ENCODE data around the gene PALB2. TPM values are rescaled to one million over a fixed set of nuclear protein-coding genes. Genes with fewer than 3 reads are reported as not detected.
A peak's percentile ranks its signal among the peaks of the same experiment; 100 is the strongest.

The PALB2 gene
- total and polyA plus RNA-seq, 2 of the 13 experiments (the other 11 are each of a cell fraction or from before 2014, with no cell fraction given): 12.1 to 40.9 TPM

DNA sequence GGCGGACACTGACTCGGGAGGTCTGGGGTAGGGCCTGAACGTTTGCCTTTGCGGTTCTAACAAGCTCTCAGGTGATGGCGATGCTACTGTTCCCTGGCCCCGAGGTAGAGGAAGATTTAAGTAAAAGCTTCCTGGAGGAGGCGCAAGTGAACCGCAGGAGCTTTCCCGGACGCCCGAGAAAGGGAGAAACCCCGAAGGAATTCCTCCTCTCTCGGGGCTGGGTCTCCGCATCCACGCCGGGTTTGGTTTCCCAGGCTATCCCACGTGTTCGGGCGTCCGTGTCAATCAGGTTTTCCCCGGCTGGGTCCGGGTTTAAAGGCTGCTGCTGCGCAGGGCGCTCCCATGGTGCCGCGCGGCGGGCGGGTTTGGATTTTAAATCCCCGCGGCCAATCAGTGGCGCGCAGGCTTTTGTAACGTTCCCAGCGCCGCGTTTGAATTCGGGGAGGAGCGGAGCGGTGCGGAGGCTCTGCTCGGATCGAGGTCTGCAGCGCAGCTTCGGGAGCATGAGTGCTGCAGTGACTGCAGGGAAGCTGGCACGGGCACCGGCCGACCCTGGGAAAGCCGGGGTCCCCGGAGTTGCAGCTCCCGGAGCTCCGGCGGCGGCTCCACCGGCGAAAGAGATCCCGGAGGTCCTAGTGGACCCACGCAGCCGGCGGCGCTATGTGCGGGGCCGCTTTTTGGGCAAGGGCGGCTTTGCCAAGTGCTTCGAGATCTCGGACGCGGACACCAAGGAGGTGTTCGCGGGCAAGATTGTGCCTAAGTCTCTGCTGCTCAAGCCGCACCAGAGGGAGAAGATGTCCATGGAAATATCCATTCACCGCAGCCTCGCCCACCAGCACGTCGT is 37.5 kb upstream of the PALB2 start, which contains the start of gene PLK1 (continued):
- peak; percentile 88 for TF ChIP-seq ZNF224 (CRISPR knock-in tag; IDR thresholded peaks at IDR 0.05)
- TF ChIP-seq, protein P1, sequence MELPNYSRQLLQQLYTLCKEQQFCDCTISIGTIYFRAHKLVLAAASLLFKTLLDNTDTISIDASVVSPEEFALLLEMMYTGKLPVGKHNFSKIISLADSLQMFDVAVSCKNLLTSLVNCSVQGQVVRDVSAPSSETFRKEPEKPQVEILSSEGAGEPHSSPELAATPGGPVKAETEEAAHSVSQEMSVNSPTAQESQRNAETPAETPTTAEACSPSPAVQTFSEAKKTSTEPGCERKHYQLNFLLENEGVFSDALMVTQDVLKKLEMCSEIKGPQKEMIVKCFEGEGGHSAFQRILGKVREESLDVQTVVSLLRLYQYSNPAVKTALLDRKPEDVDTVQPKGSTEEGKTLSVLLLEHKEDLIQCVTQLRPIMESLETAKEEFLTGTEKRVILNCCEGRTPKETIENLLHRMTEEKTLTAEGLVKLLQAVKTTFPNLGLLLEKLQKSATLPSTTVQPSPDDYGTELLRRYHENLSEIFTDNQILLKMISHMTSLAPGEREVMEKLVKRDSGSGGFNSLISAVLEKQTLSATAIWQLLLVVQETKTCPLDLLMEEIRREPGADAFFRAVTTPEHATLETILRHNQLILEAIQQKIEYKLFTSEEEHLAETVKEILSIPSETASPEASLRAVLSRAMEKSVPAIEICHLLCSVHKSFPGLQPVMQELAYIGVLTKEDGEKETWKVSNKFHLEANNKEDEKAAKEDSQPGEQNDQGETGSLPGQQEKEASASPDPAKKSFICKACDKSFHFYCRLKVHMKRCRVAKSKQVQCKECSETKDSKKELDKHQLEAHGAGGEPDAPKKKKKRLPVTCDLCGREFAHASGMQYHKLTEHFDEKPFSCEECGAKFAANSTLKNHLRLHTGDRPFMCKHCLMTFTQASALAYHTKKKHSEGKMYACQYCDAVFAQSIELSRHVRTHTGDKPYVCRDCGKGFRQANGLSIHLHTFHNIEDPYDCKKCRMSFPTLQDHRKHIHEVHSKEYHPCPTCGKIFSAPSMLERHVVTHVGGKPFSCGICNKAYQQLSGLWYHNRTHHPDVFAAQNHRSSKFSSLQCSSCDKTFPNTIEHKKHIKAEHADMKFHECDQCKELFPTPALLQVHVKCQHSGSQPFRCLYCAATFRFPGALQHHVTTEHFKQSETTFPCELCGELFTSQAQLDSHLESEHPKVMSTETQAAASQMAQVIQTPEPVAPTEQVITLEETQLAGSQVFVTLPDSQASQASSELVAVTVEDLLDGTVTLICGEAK (IDR thresholded peaks at IDR 0.05): no peak
- TF ChIP-seq, protein P1 (CRISPR knock-in tag; IDR thresholded peaks at IDR 0.05): peak; percentile 82; the same call in 1 of the 2 replicates
- TF ChIP-seq HOXA9 (CRISPR knock-in tag; IDR thresholded peaks at IDR 0.05; ENCODE audit: borderline replicate concordance): peak; percentile 100
- TF ChIP-seq ZKSCAN5 (CRISPR knock-in tag; IDR thresholded peaks at IDR 0.05): no peak
- TF ChIP-seq, protein P2, sequence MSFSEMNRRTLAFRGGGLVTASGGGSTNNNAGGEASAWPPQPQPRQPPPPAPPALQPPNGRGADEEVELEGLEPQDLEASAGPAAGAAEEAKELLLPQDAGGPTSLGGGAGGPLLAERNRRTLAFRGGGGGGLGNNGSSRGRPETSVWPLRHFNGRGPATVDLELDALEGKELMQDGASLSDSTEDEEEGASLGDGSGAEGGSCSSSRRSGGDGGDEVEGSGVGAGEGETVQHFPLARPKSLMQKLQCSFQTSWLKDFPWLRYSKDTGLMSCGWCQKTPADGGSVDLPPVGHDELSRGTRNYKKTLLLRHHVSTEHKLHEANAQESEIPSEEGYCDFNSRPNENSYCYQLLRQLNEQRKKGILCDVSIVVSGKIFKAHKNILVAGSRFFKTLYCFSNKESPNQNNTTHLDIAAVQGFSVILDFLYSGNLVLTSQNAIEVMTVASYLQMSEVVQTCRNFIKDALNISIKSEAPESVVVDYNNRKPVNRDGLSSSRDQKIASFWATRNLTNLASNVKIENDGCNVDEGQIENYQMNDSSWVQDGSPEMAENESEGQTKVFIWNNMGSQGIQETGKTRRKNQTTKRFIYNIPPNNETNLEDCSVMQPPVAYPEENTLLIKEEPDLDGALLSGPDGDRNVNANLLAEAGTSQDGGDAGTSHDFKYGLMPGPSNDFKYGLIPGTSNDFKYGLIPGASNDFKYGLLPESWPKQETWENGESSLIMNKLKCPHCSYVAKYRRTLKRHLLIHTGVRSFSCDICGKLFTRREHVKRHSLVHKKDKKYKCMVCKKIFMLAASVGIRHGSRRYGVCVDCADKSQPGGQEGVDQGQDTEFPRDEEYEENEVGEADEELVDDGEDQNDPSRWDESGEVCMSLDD (CRISPR knock-in tag; IDR thresholded peaks at IDR 0.05; ENCODE audit: borderline replicate concordance): no peak
- TF ChIP-seq SMAD3 (CRISPR knock-in tag; IDR thresholded peaks at IDR 0.05): peak; percentile 88
- TF ChIP-seq, protein P3, sequence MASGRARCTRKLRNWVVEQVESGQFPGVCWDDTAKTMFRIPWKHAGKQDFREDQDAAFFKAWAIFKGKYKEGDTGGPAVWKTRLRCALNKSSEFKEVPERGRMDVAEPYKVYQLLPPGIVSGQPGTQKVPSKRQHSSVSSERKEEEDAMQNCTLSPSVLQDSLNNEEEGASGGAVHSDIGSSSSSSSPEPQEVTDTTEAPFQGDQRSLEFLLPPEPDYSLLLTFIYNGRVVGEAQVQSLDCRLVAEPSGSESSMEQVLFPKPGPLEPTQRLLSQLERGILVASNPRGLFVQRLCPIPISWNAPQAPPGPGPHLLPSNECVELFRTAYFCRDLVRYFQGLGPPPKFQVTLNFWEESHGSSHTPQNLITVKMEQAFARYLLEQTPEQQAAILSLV (CRISPR knock-in tag; IDR thresholded peaks at IDR 0.05; ENCODE audit: borderline replicate concordance): no peak
- TF ChIP-seq, protein P4, sequence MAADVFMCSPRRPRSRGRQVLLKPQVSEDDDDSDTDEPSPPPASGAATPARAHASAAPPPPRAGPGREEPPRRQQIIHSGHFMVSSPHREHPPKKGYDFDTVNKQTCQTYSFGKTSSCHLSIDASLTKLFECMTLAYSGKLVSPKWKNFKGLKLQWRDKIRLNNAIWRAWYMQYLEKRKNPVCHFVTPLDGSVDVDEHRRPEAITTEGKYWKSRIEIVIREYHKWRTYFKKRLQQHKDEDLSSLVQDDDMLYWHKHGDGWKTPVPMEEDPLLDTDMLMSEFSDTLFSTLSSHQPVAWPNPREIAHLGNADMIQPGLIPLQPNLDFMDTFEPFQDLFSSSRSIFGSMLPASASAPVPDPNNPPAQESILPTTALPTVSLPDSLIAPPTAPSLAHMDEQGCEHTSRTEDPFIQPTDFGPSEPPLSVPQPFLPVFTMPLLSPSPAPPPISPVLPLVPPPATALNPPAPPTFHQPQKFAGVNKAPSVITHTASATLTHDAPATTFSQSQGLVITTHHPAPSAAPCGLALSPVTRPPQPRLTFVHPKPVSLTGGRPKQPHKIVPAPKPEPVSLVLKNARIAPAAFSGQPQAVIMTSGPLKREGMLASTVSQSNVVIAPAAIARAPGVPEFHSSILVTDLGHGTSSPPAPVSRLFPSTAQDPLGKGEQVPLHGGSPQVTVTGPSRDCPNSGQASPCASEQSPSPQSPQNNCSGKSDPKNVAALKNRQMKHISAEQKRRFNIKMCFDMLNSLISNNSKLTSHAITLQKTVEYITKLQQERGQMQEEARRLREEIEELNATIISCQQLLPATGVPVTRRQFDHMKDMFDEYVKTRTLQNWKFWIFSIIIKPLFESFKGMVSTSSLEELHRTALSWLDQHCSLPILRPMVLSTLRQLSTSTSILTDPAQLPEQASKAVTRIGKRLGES (CRISPR knock-in tag; IDR thresholded peaks at IDR 0.05; ENCODE audit: borderline replicate concordance): peak; percentile 78

Data from HepG2 (cell line).